Activated CD4-positive, alpha-beta T cell treated with anti-CD3 and anti-CD28 coated beads, Interleukin-2, amount 10 ng/mL, durations not matched to agents 24 days and 14 days (primary cell): ENCODE results near the gene POLD3. TPM values are rescaled to one million over a fixed set of nuclear protein-coding genes. Genes with fewer than 3 reads are reported as not detected.
"Not testable (repeated sequence)": the region's sequence is repeated elsewhere in the genome, so short reads cannot be mapped to it uniquely, and the experiment has no call there.

ENCODE experiments used
- DNase-seq: peaks from one replicate; pipeline ENCODE4 v3.0.0; 2022
- H3K27ac Mint-ChIP-seq: one replicate; pipeline ENCODE4 v1.8.0; 2022; ENCODE audit warnings: mild to moderate bottlenecking, mixed read lengths
- H3K27me3 Mint-ChIP-seq: one replicate; pipeline ENCODE4 v1.8.0; 2022; ENCODE audit warnings: mixed read lengths
- H3K36me3 Mint-ChIP-seq: one replicate; pipeline ENCODE4 v1.8.0; 2022; ENCODE audit warnings: low read depth, mild to moderate bottlenecking, mixed read lengths
- H3K4me1 Mint-ChIP-seq: one replicate; pipeline ENCODE4 v1.8.0; 2021; ENCODE audit warnings: mixed read lengths
- H3K4me3 Mint-ChIP-seq: one replicate; pipeline ENCODE4 v1.8.0; 2022; ENCODE audit warnings: mild to moderate bottlenecking, moderate library complexity, mixed read lengths
- H3K9me3 Mint-ChIP-seq: one replicate; pipeline ENCODE4 v1.8.0; 2021; ENCODE audit warnings: mixed read lengths
- intact Hi-C: fragments of 100-400 bp; cut with micrococcal nuclease; formaldehyde crosslinking; loops from one replicate; pipeline ENCODE4 v1.15.1; 2023
- total RNA-seq: library from RNA; stranded (reverse); gene quantifications from 2 replicates; pipeline ENCODE4 v1.2.3, GENCODE V29; 2022

POLD3 gene
- total RNA-seq, 1 donor from 2014 or later: 53.5 TPM

DNA sequence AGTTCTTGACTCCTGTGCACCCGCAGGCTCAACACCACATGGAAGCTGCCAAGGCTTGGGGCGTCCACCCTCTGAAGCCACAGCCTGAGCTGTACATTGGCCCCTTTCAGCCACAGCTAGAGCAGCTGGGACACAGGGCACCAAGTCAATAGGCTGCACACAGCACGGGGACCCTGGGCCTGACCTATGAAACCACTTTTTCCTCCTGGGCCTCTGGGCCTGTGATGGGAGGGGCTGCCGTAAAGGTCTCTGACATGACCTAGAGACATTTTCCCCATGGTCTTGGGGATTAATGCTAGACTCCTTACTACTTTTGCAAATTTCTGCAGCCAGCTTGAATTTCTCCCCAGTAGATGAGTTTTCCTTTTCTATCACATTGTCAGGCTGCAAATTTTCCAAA, 66.7 kb downstream of the POLD3 start:
- H3K9me3 Mint-ChIP-seq: peaks cover 11% of the 10 kb centered on the region
- peaks cover 38% of the 10 kb centered on the region for H3K36me3 Mint-ChIP-seq
- DNase-seq, H3K4me1 Mint-ChIP-seq, intact Hi-C loops, H3K27me3 Mint-ChIP-seq, H3K27ac Mint-ChIP-seq, H3K4me3 Mint-ChIP-seq: not testable (repeated sequence)

DNA sequence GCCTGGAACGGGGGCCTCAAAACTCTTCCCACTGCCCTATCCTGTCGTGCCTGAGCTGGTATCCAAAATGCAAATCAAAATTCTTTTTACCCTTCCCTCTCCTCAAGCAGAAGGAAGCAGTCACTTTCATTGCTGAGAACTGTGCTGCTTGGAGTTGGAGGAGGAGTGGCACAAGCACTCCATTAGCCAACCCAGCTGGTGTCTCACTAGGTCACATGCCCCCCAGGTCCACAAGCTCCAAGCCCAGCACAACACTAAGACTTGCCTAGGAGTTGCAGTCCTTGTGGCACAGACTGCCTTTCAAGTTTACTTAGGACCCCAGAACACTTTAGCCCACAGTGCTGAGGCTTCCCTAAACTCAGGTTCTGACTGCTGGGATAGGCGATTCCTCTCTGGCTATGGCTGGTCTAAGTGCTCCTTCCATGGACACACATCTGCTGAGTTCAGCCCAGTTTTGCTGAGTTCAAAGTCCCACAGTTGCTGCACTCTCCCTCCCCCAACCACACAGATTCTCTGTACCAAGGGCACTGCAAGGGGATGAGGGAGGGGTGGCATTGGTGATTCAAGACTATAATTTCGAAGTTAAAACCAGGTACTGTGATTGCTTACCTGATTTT, 70.2 kb downstream of the POLD3 start:
- no peak overlapping the region for H3K4me3 Mint-ChIP-seq
- H3K27me3 Mint-ChIP-seq: no peaks in the 10 kb centered on the region
- H3K4me1 Mint-ChIP-seq: no peaks in the 10 kb centered on the region
- peaks cover 32% of the 10 kb centered on the region for H3K36me3 Mint-ChIP-seq
- intact Hi-C loops: no loop called here
- no peak overlapping the region for H3K27ac Mint-ChIP-seq
- H3K9me3 Mint-ChIP-seq: peaks cover 11% of the 10 kb centered on the region
- no peak for DNase-seq

DNA sequence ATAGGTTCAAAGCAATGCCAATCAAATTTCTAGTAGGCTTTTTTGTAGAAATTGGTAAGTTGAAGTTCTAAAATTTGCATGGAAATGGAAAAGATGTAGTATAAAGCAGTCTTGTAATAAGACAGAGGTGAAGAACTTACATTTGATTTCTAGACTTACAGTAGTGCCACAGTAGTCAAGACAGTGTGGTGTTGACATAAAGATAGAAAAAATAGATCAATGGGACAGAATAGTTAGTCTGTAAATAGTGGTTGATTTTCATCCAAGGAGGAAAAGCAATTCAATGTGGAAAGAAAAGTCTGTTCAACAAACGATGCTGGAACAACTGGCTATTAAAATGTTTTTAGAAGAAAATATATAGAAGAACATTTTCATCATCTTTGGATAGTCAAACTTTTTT, 70.9 kb downstream of the POLD3 start:
- peaks cover 11% of the 10 kb centered on the region for H3K9me3 Mint-ChIP-seq
- H3K27me3 Mint-ChIP-seq: no peaks in the 10 kb centered on the region
- no peaks in the 10 kb centered on the region for H3K4me1 Mint-ChIP-seq
- H3K36me3 Mint-ChIP-seq: peaks cover 26% of the 10 kb centered on the region
- no peak overlapping the region for H3K27ac Mint-ChIP-seq
- intact Hi-C loops: no loop called here
- DNase-seq: no peak
- no peak overlapping the region for H3K4me3 Mint-ChIP-seq

DNA sequence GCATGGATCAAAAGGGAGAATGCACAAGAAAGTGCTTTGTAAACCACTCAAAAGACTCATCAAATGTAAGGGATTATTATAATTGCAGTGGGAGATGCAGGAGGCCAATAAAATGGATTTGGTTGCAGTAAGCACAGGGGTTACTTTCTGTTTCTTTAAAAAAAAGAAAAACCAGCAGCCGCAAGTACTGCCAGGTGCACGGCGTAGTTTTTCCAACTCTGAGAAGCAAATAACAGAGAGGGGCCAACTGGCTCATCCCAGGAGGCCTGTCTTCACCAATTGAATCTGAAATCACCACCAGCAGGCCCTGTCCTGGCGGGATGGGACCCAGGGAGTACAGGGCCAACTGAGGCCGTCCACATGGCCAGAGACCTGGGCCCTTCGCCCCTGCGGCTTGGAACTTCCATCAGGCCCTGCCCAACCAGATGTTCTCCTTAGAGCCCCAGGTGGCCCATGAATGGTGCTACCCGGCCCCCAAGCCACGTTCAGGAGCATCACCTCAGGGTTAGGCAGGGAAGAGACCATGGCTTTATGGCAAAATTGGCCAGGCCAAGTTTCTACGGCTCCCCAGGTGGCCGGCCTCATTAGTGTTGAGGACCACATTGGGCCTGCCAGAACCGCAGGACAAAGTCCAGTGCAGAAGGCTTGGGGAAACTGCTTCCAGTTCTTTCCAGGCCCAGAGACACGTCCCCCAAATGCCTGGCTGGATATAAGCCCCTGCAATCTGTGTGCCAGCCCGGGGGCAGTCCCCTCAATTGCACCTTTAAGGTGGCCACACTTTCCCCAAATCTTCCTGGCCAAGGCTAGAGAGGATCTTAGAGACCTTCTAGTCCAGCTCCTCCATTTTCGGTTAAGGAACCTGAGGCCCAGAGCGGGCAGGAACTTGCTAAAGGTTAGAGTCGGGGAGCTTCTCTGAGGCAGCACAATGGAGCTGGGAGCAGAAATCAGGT, 77.1 kb downstream of the POLD3 start:
- no peak overlapping the region for H3K4me3 Mint-ChIP-seq
- H3K27ac Mint-ChIP-seq: no peak overlapping the region
- no peaks in the 10 kb centered on the region for H3K36me3 Mint-ChIP-seq

DNA sequence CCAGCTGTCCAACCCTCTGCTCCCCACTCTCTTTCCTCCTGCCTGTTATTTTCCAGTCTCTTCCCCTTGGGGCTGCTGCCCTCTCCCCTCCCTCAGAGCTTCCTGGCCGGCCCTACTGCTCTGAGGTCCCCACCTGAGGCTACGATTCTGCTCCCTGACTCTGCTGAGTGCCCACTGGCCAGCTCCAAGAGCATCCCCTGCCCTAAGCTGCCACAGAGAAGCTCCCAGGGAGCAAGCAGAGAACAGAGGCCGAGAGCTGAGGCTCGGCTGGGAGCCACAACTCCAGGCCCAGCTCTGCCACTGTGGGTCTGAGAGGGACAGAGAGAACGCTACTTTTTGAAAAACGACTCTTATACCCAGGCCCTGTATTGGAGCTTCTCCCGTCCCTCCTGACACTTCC, 77.8 kb downstream of the POLD3 start:
- H3K4me1 Mint-ChIP-seq: no peaks in the 10 kb centered on the region
- intact Hi-C loops: no loop called here
- no peak overlapping the region for H3K4me3 Mint-ChIP-seq
- no peaks in the 10 kb centered on the region for H3K27me3 Mint-ChIP-seq
- no peaks in the 10 kb centered on the region for H3K36me3 Mint-ChIP-seq
- DNase-seq: no peak
- no peaks in the 10 kb centered on the region for H3K9me3 Mint-ChIP-seq
- H3K27ac Mint-ChIP-seq: no peak overlapping the region

More for the DNA sequence above, 77.1 kb downstream of the POLD3 start:
- intact Hi-C loops: no loop called here
- Mint-ChIP-seq H3K4me1 (no peaks in the 10 kb centered on the region), H3K9me3 (no peaks in the 10 kb centered on the region), H3K27me3 (no peaks in the 10 kb centered on the region)
- DNase-seq: no peak

DNA sequence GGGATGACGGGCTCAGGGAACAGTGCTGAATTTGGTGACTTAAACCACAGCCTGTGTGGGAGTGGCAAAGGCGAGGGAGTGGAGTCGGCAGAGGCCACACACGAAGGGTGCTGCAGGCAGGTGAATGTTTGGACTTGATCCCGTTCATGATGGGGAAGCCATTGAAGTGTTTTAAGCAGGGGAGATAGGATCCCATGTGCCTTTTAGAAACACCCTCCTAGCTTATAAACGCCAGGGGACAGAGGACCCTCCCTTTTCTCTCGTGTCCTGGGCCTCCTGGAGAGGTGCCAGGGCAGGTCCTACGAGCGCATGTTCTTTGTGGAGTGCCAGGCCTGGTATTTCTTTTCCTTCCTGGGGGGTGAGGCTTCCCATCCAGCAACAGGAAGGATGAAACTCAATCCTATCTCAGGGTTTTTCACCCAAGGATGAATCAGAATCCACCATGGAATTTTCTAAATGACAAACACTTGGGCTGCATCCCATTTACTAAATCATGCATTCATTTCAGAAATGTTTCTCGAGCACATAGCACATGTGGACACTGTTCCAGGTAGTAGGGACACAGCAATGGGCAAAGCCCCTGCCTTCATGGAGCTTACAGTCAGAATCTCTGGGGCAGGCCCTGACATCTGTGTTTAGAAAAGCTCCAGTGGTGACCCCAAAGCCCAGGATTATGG, 79.3 kb downstream of the POLD3 start:
- DNase-seq: no peak
- intact Hi-C loops: no loop called here
- H3K9me3 Mint-ChIP-seq: no peaks in the 10 kb centered on the region
- H3K4me1 Mint-ChIP-seq: no peaks in the 10 kb centered on the region
- H3K27me3 Mint-ChIP-seq: no peaks in the 10 kb centered on the region
- no peaks in the 10 kb centered on the region for H3K36me3 Mint-ChIP-seq
- H3K27ac Mint-ChIP-seq: no peak overlapping the region
- H3K4me3 Mint-ChIP-seq: no peak overlapping the region

DNA sequence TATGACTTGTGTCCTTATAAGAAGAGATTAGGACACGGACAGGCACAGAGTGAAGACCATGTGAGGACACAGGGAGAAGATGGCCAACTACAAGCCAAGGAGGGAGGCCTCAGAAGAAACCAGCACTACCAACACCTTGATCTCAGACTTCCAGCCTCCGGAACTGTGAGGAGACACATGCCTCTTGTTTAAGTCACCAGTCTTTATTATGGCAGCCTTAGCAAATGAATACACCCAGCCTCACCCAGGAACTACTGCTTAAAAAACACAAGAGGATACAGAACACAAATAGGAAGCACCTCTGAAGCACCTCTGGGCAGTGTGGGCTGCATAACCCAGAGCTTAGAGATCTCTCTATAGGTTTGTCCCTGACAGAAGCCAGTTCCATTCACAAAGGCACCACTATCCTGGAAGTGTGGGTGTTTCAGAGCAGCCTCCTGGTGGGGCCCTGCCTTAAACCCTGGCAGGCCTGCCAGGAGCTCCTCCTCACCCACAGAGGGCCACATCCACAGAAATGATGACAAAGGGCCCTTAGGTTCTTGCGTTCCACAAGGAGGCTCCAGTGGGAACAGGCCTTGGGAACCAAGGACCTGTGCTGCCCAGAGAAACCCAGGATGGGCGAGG, 80.1 kb downstream of the POLD3 start:
- no peaks in the 10 kb centered on the region for H3K9me3 Mint-ChIP-seq
- intact Hi-C loops: no loop called here
- no peak for DNase-seq

DNA sequence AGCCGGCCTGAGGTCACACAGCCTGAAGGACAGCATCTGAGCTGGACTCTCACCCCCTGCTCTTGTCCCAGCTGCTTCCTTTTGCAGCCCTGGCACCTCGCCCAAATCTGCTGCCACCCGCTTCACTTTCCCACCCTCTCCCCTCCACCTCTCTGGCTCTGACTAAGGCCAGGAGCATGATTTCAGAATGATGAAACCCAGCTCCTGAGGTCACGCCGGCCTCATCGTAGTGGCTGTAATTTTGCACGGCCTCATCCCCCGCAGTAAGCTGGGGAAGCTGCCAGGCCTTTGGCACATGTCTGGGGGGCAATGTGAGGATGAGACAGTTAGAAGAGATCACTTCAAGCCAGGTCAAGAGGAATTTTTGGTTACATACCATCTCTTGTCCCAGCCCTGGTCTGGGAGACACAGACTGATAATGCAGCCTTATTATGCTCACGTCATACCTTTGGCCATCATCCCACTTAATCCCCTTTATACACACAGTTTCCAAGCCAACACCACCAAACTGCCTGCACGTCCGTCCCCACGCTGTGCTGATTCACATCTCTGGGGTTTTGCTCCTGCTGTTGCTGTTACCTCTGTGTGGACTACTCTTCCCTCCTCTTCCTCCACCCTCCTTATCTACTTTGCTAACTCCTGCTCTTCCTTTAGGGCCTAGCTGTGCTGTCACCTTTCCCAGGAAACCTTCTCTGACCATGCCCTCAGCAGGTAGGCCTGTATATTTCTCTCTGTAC, 80.7 kb downstream of the POLD3 start:
- no peaks in the 10 kb centered on the region for H3K36me3 Mint-ChIP-seq
- H3K27me3 Mint-ChIP-seq: no peaks in the 10 kb centered on the region
- H3K4me1 Mint-ChIP-seq: no peaks in the 10 kb centered on the region
- H3K4me3 Mint-ChIP-seq: no peak overlapping the region
- H3K27ac Mint-ChIP-seq: no peak overlapping the region
- no peak for DNase-seq
- intact Hi-C loops: no loop called here
- no peaks in the 10 kb centered on the region for H3K9me3 Mint-ChIP-seq

More for the DNA sequence above, 80.1 kb downstream of the POLD3 start:
- Mint-ChIP-seq H3K27ac (no peak overlapping the region), H3K27me3 (no peaks in the 10 kb centered on the region), H3K36me3 (no peaks in the 10 kb centered on the region), H3K4me1 (no peaks in the 10 kb centered on the region), H3K4me3 (no peak overlapping the region)

DNA sequence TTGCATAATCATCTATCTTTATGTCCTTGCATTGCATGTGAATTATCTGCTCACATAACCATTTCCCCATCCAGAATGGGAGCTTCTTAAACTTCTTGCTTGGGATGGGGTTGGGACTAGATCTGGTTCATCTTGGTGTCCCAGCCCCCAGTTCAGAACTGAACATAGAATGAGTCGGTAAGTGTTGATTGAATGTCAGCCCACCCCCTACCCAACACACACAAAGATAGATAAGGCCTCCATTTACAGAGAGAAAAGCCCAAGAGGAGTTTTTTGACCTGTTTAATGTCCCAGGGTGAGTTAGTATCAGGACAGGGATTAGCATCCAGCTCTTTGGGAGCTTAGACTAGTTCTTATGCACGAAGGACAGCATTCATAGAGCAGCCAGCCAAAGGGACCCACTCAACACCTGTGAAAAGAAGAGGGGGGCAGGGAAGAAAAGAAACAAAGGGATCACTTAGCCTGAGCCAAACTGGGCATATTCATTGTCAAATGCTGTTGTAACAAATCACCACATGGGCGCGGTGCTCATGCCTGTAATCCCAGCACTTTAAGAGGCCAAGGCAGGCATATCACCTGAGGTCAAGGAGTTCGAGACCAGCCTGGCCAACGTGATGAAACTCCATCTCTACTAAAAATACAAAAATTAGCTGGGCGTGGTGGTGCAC, 81.4 kb downstream of the POLD3 start:
- Mint-ChIP-seq H3K27me3 (no peaks in the 10 kb centered on the region), H3K4me1 (no peaks in the 10 kb centered on the region), H3K4me3 (no peak overlapping the region), H3K9me3 (no peaks in the 10 kb centered on the region), H3K27ac (no peak overlapping the region), H3K36me3 (no peaks in the 10 kb centered on the region)
- no peak for DNase-seq
- intact Hi-C loops: no loop called here

DNA sequence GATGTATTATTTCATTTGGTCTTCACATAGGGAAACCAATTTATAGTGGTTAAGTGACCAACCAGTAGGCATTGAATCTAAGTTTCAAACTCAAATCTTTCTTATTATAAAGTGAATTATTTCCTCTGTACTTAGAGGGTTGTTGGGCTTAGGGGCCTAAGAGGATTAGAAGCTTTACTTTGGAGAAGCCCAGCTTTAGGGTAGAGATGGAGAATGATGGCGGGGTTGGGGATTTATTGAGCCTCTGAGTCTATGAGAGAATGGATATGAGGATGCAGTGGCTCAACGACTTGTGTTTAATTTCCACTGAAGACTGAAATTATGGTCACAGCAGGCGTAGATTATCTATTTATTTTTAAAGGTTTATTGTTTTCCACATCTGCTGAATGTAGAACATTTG, 83.4 kb downstream of the POLD3 start:
- intact Hi-C loops: no loop called here
- DNase-seq: no peak
- Mint-ChIP-seq H3K4me3 (no peak overlapping the region), H3K27ac (no peak overlapping the region), H3K36me3 (no peaks in the 10 kb centered on the region), H3K27me3 (no peaks in the 10 kb centered on the region), H3K4me1 (no peaks in the 10 kb centered on the region), H3K9me3 (no peaks in the 10 kb centered on the region)

DNA sequence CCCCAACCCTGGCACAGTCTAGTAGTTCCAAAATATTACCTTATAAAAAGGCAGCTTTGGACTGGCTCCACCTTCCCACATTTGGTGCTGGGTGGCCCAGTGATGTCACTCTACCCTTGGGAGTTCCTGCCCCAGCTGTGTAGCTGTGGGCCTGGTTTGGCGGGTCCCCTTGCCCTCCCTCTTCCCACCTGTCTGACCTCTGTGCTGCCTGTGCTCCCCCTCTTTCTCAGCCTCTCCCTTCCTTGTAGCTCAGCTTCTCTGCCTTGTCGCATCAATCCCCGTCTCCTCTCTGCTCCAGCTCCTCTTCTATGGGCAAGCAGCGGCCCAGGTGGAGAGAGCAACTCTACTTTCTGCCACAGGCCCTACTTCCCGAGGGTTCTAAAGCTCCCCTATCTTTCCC, 84.2 kb downstream of the POLD3 start:
- H3K27me3 Mint-ChIP-seq: no peaks in the 10 kb centered on the region
- DNase-seq: no peak
- H3K36me3 Mint-ChIP-seq: no peaks in the 10 kb centered on the region
- H3K27ac Mint-ChIP-seq: no peak overlapping the region
- no peaks in the 10 kb centered on the region for H3K4me1 Mint-ChIP-seq
- no peak overlapping the region for H3K4me3 Mint-ChIP-seq
- intact Hi-C loops: no loop called here
- no peaks in the 10 kb centered on the region for H3K9me3 Mint-ChIP-seq

DNA sequence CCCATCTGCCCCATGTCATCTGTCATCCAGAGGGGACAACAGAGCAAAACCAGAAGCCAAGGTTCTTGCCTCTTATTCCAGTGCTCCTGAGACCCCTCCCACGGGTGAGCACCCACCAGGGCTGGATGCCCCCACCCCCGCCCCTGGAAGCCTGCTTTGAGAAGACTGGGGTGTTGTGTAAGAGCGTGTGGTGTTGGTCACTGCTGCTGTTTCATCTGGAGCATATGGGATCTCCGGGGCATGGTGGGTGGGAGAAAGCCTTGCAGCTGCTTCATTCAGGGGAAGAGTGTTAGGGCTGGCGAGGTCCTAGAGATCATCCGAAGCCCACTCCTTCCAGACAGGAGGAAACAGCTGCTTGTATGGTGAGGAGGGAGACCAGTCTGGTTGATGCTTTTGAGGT, 84.7 kb downstream of the POLD3 start:
- Mint-ChIP-seq H3K36me3 (no peaks in the 10 kb centered on the region), H3K27me3 (no peaks in the 10 kb centered on the region), H3K4me3 (no peak overlapping the region), H3K9me3 (no peaks in the 10 kb centered on the region), H3K4me1 (no peaks in the 10 kb centered on the region), H3K27ac (no peak overlapping the region)
- DNase-seq: no peak
- intact Hi-C loops: no loop called here

DNA sequence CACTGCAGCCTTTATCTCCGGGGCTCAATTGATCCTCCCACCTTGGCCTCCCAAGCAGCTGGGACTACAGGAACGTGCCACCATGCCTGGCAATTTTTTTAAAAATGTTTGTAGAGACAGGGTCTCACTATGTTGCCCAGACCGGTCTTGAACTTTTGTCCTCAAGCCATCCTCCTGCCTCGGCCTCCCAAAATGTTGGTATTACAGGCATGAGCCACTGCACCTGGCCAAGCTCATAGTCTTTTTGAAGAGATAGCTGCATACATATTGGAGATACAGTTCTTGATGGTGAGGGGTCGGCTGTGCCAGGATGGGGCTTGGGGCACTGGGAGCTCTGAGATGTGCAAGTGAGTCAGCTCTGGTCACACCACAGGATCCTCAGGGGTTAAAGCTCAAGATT, 85.7 kb downstream of the POLD3 start:
- Mint-ChIP-seq H3K36me3 (no peaks in the 10 kb centered on the region), H3K9me3 (no peaks in the 10 kb centered on the region), H3K27ac (no peak overlapping the region), H3K4me1 (no peaks in the 10 kb centered on the region), H3K27me3 (peaks cover 8% of the 10 kb centered on the region), H3K4me3 (no peak overlapping the region)
- intact Hi-C loops: no loop called here
- no peak for DNase-seq
